Measurements from ENCODE around the gene HUS1.

- no peak for TF ChIP-seq CTCF (IDR thresholded peaks at IDR 0.05; ENCODE audit: borderline replicate concordance, extremely low read depth, low read length, poor library complexity, severe bottlenecking)
- TF ChIP-seq EZH2 (IDR thresholded peaks at IDR 0.05; ENCODE audit: borderline replicate concordance, low read depth, low read length, severe bottlenecking), result no peak
Observed at GRCh38 chr7:47933215-47933614, 46.2 kb downstream of the HUS1 start.

Measured in DND-41 (cell line).